ENCODE data around the gene BMP6. TPM values are rescaled to one million over a fixed set of nuclear protein-coding genes. Genes with fewer than 3 reads are reported as not detected.

The BMP6 gene
- total RNA-seq, 1 experiment from 2014 or later: 0.15 TPM

DNA sequence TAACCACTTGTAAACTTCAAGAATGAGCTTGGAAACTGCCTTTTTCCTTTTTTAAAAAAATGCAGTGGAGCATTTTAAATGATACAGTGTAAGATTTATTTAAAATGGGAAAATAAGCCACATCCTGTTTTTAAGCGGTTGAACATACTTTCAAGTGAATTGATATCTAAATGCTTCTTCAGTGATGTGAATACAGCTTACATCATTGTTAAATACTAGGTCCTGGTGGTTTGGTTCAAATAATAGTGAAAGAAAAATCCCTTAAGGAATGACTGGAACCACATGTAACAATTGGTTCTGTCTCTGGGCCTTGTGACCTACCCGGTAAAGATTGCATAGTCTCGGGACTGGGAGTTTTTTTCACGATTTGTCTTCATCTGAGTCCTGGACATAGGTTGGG, 44.2 kb downstream of the BMP6 start:
- Histone ChIP-seq H3K9ac (ENCODE audit: low read length) (no peak overlapping the region), H3K4me1 (ENCODE audit: insufficient read depth, low read length) (peaks cover 25% of the 10 kb centered on the region), H4K20me1 (ENCODE audit: low read length) (no peaks in the 10 kb centered on the region), H2AFZ (ENCODE audit: low read length) (no peak overlapping the region), H3K4me2 (ENCODE audit: low read length) (peak overlapping the region; percentile 7), H3K27ac (ENCODE audit: low read length) (0 out of 2 replicates have a peak overlapping the region, but pooled peaks have one; percentile 3), H3K4me3 (ENCODE audit: low read length) (no peak overlapping the region), H3K27me3 (ENCODE audit: low read length) (no peaks in the 10 kb centered on the region), H3K9me2 (replicated peaks; ENCODE audit: low read length) (no peaks in the 10 kb centered on the region), H3K9me3 (ENCODE audit: low read length) (no peaks in the 10 kb centered on the region), H3K36me3 (ENCODE audit: low read depth, low read length) (no peaks in the 10 kb centered on the region), H3F3A (ENCODE audit: low read length, unreplicated experiment) (no peaks in the 10 kb centered on the region), H3K79me2 (ENCODE audit: low read length) (no peaks in the 10 kb centered on the region)
- intact Hi-C loops (cut with micrococcal nuclease): no loop called here
- CTCF ChIA-PET: no interaction called here
- ATAC-seq: no peak; the same call in 1 of the 2 replicates
- no TSS peak for BruUV-seq (replicated peaks)
- POLR2A ChIA-PET (ENCODE audit: unreplicated experiment): interaction anchor here (0.6 kb wide), 1 partner anchor 1095 kb away, joined by 3 read pairs; no protein-coding TSS in a partner anchor
- TF ChIP-seq, protein P1, sequence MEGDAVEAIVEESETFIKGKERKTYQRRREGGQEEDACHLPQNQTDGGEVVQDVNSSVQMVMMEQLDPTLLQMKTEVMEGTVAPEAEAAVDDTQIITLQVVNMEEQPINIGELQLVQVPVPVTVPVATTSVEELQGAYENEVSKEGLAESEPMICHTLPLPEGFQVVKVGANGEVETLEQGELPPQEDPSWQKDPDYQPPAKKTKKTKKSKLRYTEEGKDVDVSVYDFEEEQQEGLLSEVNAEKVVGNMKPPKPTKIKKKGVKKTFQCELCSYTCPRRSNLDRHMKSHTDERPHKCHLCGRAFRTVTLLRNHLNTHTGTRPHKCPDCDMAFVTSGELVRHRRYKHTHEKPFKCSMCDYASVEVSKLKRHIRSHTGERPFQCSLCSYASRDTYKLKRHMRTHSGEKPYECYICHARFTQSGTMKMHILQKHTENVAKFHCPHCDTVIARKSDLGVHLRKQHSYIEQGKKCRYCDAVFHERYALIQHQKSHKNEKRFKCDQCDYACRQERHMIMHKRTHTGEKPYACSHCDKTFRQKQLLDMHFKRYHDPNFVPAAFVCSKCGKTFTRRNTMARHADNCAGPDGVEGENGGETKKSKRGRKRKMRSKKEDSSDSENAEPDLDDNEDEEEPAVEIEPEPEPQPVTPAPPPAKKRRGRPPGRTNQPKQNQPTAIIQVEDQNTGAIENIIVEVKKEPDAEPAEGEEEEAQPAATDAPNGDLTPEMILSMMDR (conservative IDR thresholded peaks at IDR 0.05; ENCODE audit: low read depth, low read length): no peak
- TF ChIP-seq EZH2 (IDR thresholded peaks at IDR 0.05; ENCODE audit: low read length, unreplicated experiment) (no peak), EZH2phosphoT487 (IDR thresholded peaks at IDR 0.05; ENCODE audit: borderline replicate concordance, low read length) (no peak)
- DNase-seq: no peak

DNA sequence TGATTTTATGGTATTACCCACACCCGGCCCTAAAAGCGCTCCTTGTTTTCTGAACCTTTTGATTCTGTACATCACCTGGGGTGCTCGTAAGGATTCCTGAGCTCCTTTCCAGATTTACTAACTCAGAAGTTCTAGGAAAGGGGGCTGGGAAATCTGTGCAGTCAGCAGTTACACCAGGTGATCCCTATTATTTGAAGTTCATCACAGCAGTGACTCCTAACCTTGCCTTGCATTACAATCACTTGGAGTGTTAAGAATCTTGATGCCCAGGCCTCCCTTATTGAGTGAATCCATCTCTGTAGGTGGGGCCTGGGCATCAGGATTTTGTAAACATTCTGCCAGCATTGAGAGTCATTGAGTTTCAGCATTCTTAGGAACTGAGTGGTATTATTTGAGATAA, 44.7 kb downstream of the BMP6 start:
- Histone ChIP-seq H3K9ac (ENCODE audit: low read length) (no peak overlapping the region), H3K4me3 (ENCODE audit: low read length) (no peak overlapping the region), H3K36me3 (ENCODE audit: low read depth, low read length) (no peaks in the 10 kb centered on the region), H3F3A (ENCODE audit: low read length, unreplicated experiment) (no peaks in the 10 kb centered on the region), H3K27ac (ENCODE audit: low read length) (0 out of 2 replicates have a peak overlapping the region, but pooled peaks have one; percentile 3), H3K9me3 (ENCODE audit: low read length) (no peaks in the 10 kb centered on the region), H3K4me2 (ENCODE audit: low read length) (peak overlapping the region; percentile 7; the same call in 1 of the 2 replicates), H4K20me1 (ENCODE audit: low read length) (no peaks in the 10 kb centered on the region), H3K9me2 (replicated peaks; ENCODE audit: low read length) (no peaks in the 10 kb centered on the region), H3K79me2 (ENCODE audit: low read length) (no peaks in the 10 kb centered on the region), H3K27me3 (ENCODE audit: low read length) (no peaks in the 10 kb centered on the region), H2AFZ (ENCODE audit: low read length) (no peak overlapping the region), H3K4me1 (ENCODE audit: insufficient read depth, low read length) (peaks cover 24% of the 10 kb centered on the region)
- intact Hi-C loops (cut with micrococcal nuclease): no loop called here
- DNase-seq: no peak
- ChIA-PET POLR2A (ENCODE audit: unreplicated experiment) (interaction anchor here (0.6 kb wide), 1 partner anchor 1095 kb away, joined by 3 read pairs; no protein-coding TSS in a partner anchor), CTCF (no interaction called here)
- no TSS peak for BruUV-seq (replicated peaks)
- ATAC-seq: no peak
- no peak for TF ChIP-seq EZH2 (IDR thresholded peaks at IDR 0.05; ENCODE audit: low read length, unreplicated experiment)
- TF ChIP-seq, protein P1 (conservative IDR thresholded peaks at IDR 0.05; ENCODE audit: low read depth, low read length): no peak
- no peak for TF ChIP-seq EZH2phosphoT487 (IDR thresholded peaks at IDR 0.05; ENCODE audit: borderline replicate concordance, low read length)

DNA sequence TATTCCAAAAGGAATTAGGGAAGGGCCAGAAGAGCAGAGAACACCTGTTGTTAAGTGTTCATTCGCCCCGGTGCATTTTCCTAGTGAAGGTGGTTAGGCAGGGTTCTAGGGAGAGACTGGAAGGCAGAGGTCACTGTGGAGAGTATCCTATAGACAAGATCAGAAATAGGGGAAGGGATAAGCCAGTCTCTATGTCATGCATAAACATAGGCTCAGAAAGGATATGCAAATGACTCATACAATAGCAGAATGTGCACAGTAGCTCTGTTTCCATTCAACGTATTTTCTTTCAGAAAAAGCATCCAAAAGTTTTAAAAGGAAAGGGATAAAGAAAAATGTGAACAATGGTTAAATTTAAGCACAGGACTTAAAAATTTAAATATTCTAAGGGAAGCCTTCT, 47.4 kb downstream of the BMP6 start:
- no TSS peak for BruUV-seq (replicated peaks)
- Histone ChIP-seq H3K9me3 (ENCODE audit: low read length) (no peaks in the 10 kb centered on the region), H3K27me3 (ENCODE audit: low read length) (no peaks in the 10 kb centered on the region), H3F3A (ENCODE audit: low read length, unreplicated experiment) (no peaks in the 10 kb centered on the region), H3K4me2 (ENCODE audit: low read length) (no peak overlapping the region), H3K4me1 (ENCODE audit: insufficient read depth, low read length) (peaks cover 20% of the 10 kb centered on the region), H4K20me1 (ENCODE audit: low read length) (no peaks in the 10 kb centered on the region), H3K27ac (ENCODE audit: low read length) (no peak overlapping the region), H3K9ac (ENCODE audit: low read length) (no peak overlapping the region), H3K36me3 (ENCODE audit: low read depth, low read length) (no peaks in the 10 kb centered on the region), H3K4me3 (ENCODE audit: low read length) (no peak overlapping the region), H3K79me2 (ENCODE audit: low read length) (no peaks in the 10 kb centered on the region), H2AFZ (ENCODE audit: low read length) (no peak overlapping the region), H3K9me2 (replicated peaks; ENCODE audit: low read length) (no peaks in the 10 kb centered on the region)
- ATAC-seq: no peak
- TF ChIP-seq EZH2phosphoT487 (IDR thresholded peaks at IDR 0.05; ENCODE audit: borderline replicate concordance, low read length) (no peak), EZH2 (IDR thresholded peaks at IDR 0.05; ENCODE audit: low read length, unreplicated experiment) (no peak)
- TF ChIP-seq, protein P1 (conservative IDR thresholded peaks at IDR 0.05; ENCODE audit: low read depth, low read length): no peak
- intact Hi-C loops (cut with micrococcal nuclease): no loop called here
- ChIA-PET POLR2A (ENCODE audit: unreplicated experiment) (no interaction called here), CTCF (no interaction called here)
- DNase-seq: no peak

Measured in PC-3 (cell line).